Spleen (tissue), 11 donors: ENCODE measurements around the gene C16orf92. TPM values are rescaled to one million over a fixed set of nuclear protein-coding genes. Genes with fewer than 3 reads are reported as not detected.

Source experiments
- DNase-seq: peaks from one replicate; pipeline ENCODE4 v3.0.0-alpha.2; 2020
- H3K27ac ChIP-seq, 8 donors: fragments of 200-600 bp; sonication (generic) in 7 of 8; 1 replicate in 4 of 8; 2 replicates in 4 of 8; pipeline versions ENCODE4 v1.5.0 to v1.8.0; 2016 to 2021; ENCODE audit warnings: inconsistent platforms in 4 of 8, mild to moderate bottlenecking in 4 of 8, moderate library complexity in 1 of 8
- H3K27me3 ChIP-seq, 7 donors: fragments of 200-600 bp; sonication (generic) in 6 of 7; replicated peaks in 1 of 7; 1 replicate in 4 of 7; 2 replicates in 3 of 7; pipeline versions ENCODE4 v1.5.0 to v1.8.0; 2016 to 2021; ENCODE audit warnings: inconsistent platforms in 3 of 7, mild to moderate bottlenecking in 1 of 7
- H3K36me3 ChIP-seq, 6 donors: fragments of 200-600 bp; sonication (generic) in 5 of 6; 1 replicate in 4 of 6; 2 replicates in 2 of 6; pipeline versions ENCODE4 v1.5.0 to v1.8.0; 2016 to 2021; ENCODE audit warnings: inconsistent platforms in 2 of 6
- H3K4me1 ChIP-seq, 6 donors: fragments of 200-600 bp; sonication (generic) in 5 of 6; 1 replicate in 3 of 6; 2 replicates in 3 of 6; pipeline versions ENCODE4 v1.5.0 to v1.8.0; 2016 to 2021; ENCODE audit warnings: inconsistent platforms in 3 of 6
- H3K4me3 ChIP-seq, 8 donors: fragments of 200-600 bp; sonication (generic) in 7 of 8; 1 replicate in 4 of 8; 2 replicates in 4 of 8; pipeline versions ENCODE4 v1.5.0 to v1.8.0; 2016 to 2021; ENCODE audit warnings: inconsistent platforms in 4 of 8, mild to moderate bottlenecking in 4 of 8, moderate library complexity in 2 of 8
- H3K9me3 ChIP-seq, 8 donors: fragments of 200-600 bp; sonication (generic) in 7 of 8; 1 replicate in 4 of 8; 2 replicates in 4 of 8; pipeline versions ENCODE4 v1.5.0 to v1.8.0; 2016 to 2021; ENCODE audit warnings: inconsistent platforms in 4 of 8
- CTCF ChIP-seq, 11 experiments: fragments of 200-600 bp in 7 of 11; fragments of 450-650 bp in 4 of 11; sonication (generic) in 4 of 11; IDR thresholded peaks in 8 of 11; conservative IDR thresholded peaks in 3 of 11; 1 replicate in 7 of 11; 2 replicates in 4 of 11; pipeline versions ENCODE4 v1.4.0 to v1.8.0; 2016 to 2021; ENCODE audit warnings: antibody characterized with exemption in 11 of 11, inconsistent platforms in 4 of 11, mild to moderate bottlenecking in 1 of 11
- POLR2A ChIP-seq, 3 donors: fragments of 450-650 bp; IDR thresholded peaks; one replicate each; pipeline ENCODE4 v1.5.1; 2017; ENCODE audit warnings: antibody characterized with exemption in 3 of 3, mild to moderate bottlenecking in 1 of 3
- POLR2AphosphoS5 ChIP-seq, 3 donors: sonication (generic); formaldehyde crosslinking; IDR thresholded peaks; one replicate each; pipeline ENCODE4 v1.5.1; 2017; ENCODE audit warnings: antibody characterized with exemption in 3 of 3
- WGBS, 5 donors: extraction: QIAGEN DNeasy Blood & Tissue Kit in 3 of 5; methylation state at CpG; one replicate each; pipeline versions ENCODE4 v1.1.5 to v1.1.7; 2013 to 2018; 5-methylcytosine and 5-hydroxymethylcytosine counted together
- intact Hi-C: fragments of 100-400 bp; cut with DNase I; formaldehyde crosslinking; loops from one replicate; pipeline ENCODE4 v1.15.0; 2023; ENCODE audit warnings: low total_unique reads
- polyA plus RNA-seq, 3 donors: library from polyadenylated mRNA; stranded (reverse); fragments of 200-250 nt; gene quantifications; one replicate each; pipeline ENCODE4 v1.2.1, GENCODE V29; 2013
- total RNA-seq, 7 donors: library from RNA; depleted of rRNA in 3 of 7; stranded (reverse); fragments of >200 nt in 3 of 7; fragmentation: NEBNext Ultra II Directional in 4 of 7; extraction: Animal tissue kit (Norgen Biotek cat#: 25700) in 4 of 7; gene quantifications; one replicate each; pipeline versions ENCODE4 v1.1.0 to v1.2.1, GENCODE V29; 2016 to 2021
- donor health status: healthy with polysubstance abuse.
- donor health status: DM: no; HTN: no; CAD: no; lungs with moderate emphysema.
- donor health status: DM: no; HTN: no; CAD: no.
- donor health status: Bipolar disorder and iron deficiency.
- donor health status: healthy.
- donor health status: DM: no; HTN: no; CAD: no.
- donor health status: DM: yes; HTN: yes; CAD: no.

The C16orf92 gene
- total and polyA plus RNA-seq, 10 donors: not detected

DNA sequence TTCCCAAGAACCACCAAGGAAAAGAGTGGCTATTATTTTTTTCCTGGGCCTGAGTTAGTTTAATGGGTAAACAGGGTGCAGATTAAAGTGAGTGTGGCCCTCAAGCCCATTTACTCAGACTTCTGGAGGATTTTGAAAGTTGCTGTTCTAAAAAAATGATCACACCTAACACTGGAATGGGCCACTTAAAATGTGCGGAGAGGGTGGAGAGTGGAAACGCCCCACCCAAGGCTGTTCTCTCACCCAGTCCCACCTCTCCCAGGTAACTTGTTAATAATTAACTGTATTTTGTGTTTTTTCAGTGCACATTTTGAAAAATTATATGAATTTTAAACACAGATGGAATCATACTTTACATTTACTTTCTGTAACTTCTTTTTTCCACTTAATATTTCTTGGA is 33.0 kb upstream of the C16orf92 start:
- H3K27ac ChIP-seq: no peak overlapping the region
- WGBS, 5 donors: 74 to 93% (median 85%) methylated on average over 2 of the region's 2 CpGs
- peaks cover 4 to 89% (median 85%) of the 10 kb centered on the region in 6 donors for H3K36me3 ChIP-seq
- H3K4me3 ChIP-seq: no peak overlapping the region
- TF ChIP-seq CTCF (IDR thresholded peaks at IDR 0.05 in 8 of 11, conservative IDR thresholded peaks at IDR 0.05 in 3 of 11): no peak
- TF ChIP-seq POLR2AphosphoS5 (IDR thresholded peaks at IDR 0.05): no peak
- TF ChIP-seq POLR2A (IDR thresholded peaks at IDR 0.05): no peak
- DNase-seq: no peak
- peaks cover 10 to 22% (median 15%) of the 10 kb centered on the region in 6 donors for H3K4me1 ChIP-seq
- no peaks in the 10 kb centered on the region for H3K27me3 ChIP-seq
- intact Hi-C loops: no loop called here
- no peaks in the 10 kb centered on the region for H3K9me3 ChIP-seq

GRCh38 chr16:29990883-29991570 is 32.0 kb upstream of the C16orf92 start:
- 91 to 95% (median 94%) methylated on average over 18 to 35 of the region's 35 CpGs for WGBS, 5 donors
- H3K27me3 ChIP-seq: no peaks in the 10 kb centered on the region
- H3K4me3 ChIP-seq: no peak overlapping the region
- intact Hi-C loops: no loop called here
- no peaks in the 10 kb centered on the region for H3K9me3 ChIP-seq
- peaks cover 4 to 79% (median 75%) of the 10 kb centered on the region in 6 donors for H3K36me3 ChIP-seq
- peak in 2 of 3 donors; percentile 24 to 55 for TF ChIP-seq POLR2AphosphoS5 (IDR thresholded peaks at IDR 0.05)
- no peak for TF ChIP-seq CTCF (IDR thresholded peaks at IDR 0.05 in 8 of 11, conservative IDR thresholded peaks at IDR 0.05 in 3 of 11)
- TF ChIP-seq POLR2A (IDR thresholded peaks at IDR 0.05): no peak
- peak; percentile 73 for DNase-seq
- peaks cover 11 to 25% (median 18%) of the 10 kb centered on the region in 6 donors for H3K4me1 ChIP-seq
- H3K27ac ChIP-seq: no peak overlapping the region

DNA sequence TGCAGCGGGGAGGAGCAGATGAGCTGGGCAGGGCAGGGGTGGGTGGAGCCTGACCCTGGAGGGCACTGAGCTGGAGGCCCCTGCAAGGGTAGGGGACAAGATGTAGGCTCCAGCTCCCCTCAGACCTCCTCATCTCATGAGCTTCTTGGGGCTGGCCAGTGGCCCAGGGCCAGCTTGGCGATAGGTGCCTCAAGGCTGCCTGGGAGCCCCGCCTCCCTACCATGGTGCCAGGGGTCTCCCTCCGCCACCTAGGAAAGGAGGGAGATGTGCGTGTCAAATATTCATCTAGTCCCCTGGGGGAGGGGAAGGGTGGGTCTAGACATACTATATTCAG is 31.5 kb upstream of the C16orf92 start:
- DNase-seq: peak; percentile 47
- intact Hi-C loops: no loop called here
- 81 to 94% (median 87%) methylated on average over 4 to 5 of the region's 5 CpGs for WGBS, 5 donors

DNA sequence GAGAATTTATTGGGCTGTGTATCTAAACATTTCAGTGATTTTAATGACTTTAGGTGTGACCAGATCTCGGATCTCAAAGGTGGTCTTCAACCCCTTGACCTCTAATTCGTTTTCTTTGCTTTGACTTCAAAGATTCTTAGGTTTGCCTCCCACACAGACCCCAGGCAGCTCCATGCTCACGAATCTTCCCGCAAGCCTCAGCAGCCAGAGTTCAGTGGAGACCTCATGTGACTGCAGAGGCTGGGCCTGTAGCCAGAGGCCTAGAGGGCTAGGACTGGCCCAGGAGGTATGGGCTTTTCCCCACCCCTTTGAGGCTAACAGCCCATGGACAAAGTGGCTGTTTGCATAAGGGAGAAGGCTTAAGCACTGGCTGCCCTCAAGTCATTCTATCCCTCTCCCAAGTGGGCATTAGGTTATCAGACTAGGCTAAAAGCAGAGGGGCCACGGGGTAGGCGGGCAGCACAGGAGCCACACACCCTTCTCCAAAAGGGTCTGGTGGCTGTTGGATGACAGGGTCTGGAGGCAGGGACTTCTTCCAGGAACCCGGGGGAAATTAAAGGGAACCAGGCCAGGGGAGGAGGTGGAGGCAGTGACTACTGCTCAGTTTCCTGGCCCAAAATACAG is 30.5 kb upstream of the C16orf92 start:
- no peak for DNase-seq
- Histone ChIP-seq H3K4me1 (peaks cover 18 to 37% (median 30%) of the 10 kb centered on the region in 6 donors), H3K36me3 (peaks cover 4 to 68% (median 61%) of the 10 kb centered on the region in 6 donors), H3K4me3 (no peak overlapping the region), H3K27me3 (no peaks in the 10 kb centered on the region), H3K9me3 (no peaks in the 10 kb centered on the region), H3K27ac (no peak overlapping the region)
- intact Hi-C loops: no loop called here
- TF ChIP-seq POLR2AphosphoS5 (IDR thresholded peaks at IDR 0.05) (peak in 1 of 3 donors; percentile 18), POLR2A (IDR thresholded peaks at IDR 0.05) (no peak)
- 64 to 73% (median 72%) methylated on average over 7 of the region's 7 CpGs for WGBS, 5 donors

More for the DNA sequence above, 31.5 kb upstream of the C16orf92 start:
- H3K36me3 ChIP-seq: peaks cover 4 to 74% (median 70%) of the 10 kb centered on the region in 6 donors
- no peaks in the 10 kb centered on the region for H3K27me3 ChIP-seq
- peaks cover 11 to 28% (median 21%) of the 10 kb centered on the region in 6 donors for H3K4me1 ChIP-seq
- TF ChIP-seq POLR2A (IDR thresholded peaks at IDR 0.05) (no peak), POLR2AphosphoS5 (IDR thresholded peaks at IDR 0.05) (peak in 2 of 3 donors; percentile 21 to 36)
- H3K9me3 ChIP-seq: no peaks in the 10 kb centered on the region
- H3K4me3 ChIP-seq: no peak overlapping the region
- peak overlapping the region in 1 of 8 donors; percentile 10 for H3K27ac ChIP-seq
